ENCODE results near the gene DSC1.

DNA sequence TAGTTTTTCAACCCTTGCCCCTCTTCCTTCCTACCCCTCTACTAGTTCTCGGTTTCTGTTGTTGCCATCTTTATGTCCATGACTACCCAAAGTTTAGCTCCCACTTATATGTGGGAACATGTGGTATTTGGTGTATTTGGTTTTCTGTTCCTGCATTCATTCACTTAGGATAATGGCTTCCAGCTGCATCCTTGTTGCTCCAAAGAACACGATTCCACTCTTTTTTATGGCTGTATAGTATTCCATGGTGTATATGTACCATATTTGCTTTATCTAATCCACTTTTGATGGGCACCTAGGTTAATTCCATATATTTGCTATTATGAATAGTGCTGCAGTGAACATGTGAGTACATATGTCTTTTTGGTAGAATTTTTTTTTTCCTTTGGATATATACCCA, 20.6 kb upstream of the DSC1 start:
- TF ChIP-seq, protein P1, sequence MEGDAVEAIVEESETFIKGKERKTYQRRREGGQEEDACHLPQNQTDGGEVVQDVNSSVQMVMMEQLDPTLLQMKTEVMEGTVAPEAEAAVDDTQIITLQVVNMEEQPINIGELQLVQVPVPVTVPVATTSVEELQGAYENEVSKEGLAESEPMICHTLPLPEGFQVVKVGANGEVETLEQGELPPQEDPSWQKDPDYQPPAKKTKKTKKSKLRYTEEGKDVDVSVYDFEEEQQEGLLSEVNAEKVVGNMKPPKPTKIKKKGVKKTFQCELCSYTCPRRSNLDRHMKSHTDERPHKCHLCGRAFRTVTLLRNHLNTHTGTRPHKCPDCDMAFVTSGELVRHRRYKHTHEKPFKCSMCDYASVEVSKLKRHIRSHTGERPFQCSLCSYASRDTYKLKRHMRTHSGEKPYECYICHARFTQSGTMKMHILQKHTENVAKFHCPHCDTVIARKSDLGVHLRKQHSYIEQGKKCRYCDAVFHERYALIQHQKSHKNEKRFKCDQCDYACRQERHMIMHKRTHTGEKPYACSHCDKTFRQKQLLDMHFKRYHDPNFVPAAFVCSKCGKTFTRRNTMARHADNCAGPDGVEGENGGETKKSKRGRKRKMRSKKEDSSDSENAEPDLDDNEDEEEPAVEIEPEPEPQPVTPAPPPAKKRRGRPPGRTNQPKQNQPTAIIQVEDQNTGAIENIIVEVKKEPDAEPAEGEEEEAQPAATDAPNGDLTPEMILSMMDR (conservative IDR thresholded peaks at IDR 0.05; ENCODE audit: low read depth, low read length): no peak
- TF ChIP-seq EZH2 (IDR thresholded peaks at IDR 0.05; ENCODE audit: low read length, unreplicated experiment): no peak
